ENCODE measurements around the gene LIMCH1.
A peak's percentile ranks its signal among the peaks of the same experiment; 100 is the strongest.
"Not testable (repeated sequence)": the region's sequence is repeated elsewhere in the genome, so short reads cannot be mapped to it uniquely, and the experiment has no call there.

The LIMCH1 gene

DNA sequence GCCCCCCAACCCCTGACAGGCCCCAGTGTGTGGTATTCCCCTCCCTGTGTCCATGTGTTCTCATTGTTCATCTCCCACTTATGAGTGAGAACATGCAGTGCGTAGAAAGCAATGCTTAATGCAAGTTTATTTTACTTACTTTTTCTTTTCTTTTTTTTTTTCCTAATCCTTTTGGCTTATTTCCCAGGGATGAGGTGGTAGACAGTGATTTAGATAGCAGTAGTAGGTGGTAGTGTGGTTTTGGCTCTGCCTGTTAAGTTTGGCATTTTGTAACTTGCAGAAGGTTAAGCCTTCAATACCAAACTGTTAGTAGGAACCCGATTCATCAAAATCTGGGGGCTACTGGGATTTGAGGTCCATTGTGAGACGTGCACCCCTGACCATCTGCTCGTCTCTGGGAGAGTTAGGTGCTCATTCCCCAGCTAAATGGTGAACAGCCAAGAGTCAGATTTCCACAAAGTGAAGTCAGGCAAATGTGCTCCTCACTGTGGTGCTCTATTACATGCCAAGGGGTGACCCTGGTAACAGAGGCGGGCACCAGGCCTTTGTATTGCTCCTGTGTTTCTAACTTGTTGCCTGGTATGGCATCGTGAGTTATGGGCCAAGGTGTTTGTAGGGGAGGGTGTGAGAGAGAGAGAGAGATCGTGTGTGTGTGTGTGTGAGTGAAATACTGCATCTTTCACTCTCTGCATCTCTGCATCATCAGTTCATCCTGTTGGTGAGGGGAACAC is 140.3 kb downstream of the LIMCH1 start:
- DNase-seq (ENCODE audit: low read depth), result peak; percentile 58

DNA sequence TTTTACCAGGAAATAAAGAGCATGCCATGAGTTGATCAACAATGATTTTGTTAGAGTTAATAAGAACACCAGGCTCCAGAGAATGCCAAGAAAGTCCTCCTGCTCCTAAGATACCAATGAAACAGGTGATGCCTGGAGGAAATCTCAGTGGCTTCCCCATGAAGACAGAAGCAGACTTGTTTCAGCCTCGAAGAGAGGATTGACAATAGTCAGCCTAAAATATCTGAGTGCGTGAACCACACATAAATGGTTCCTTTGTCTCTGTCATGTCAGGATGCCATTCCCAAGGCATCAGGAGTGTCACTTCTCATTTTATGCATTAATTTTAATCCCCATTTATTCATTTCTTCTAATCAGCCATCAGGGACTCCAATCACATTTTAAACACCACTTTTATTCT is 141.0 kb downstream of the LIMCH1 start:
- no peak for DNase-seq (ENCODE audit: low read depth)

GRCh38 chr4:41679991-41680390 is 142.0 kb downstream of the LIMCH1 start:
- no peak for DNase-seq (ENCODE audit: low read depth)

DNA sequence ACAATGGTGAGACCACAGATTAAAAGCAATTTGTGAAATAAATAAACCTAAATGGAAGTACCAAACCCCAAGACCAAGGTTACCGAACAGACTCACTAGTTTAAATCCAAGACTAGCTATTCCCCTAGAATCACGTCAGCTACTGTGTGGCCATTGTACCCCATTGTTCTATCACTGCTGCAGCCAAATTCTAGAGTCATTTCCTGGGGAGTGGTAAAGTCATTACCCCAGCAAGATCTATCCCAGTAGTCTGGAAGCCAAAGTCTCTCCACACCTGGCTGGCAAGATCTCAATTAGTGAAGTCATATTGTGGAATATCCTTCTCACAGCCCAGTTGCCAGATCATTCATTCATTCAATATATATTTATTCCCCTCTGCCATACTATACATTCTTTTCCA is 143.1 kb downstream of the LIMCH1 start:
- no peak for DNase-seq (ENCODE audit: low read depth)

- DNase-seq (ENCODE audit: low read depth), result peak; percentile 47
Measured at GRCh38 chr4:41683326-41683725, 145.4 kb downstream of the LIMCH1 start.

- DNase-seq (ENCODE audit: low read depth), result no peak
Measured at GRCh38 chr4:41686893-41687292, 148.9 kb downstream of the LIMCH1 start.

DNA sequence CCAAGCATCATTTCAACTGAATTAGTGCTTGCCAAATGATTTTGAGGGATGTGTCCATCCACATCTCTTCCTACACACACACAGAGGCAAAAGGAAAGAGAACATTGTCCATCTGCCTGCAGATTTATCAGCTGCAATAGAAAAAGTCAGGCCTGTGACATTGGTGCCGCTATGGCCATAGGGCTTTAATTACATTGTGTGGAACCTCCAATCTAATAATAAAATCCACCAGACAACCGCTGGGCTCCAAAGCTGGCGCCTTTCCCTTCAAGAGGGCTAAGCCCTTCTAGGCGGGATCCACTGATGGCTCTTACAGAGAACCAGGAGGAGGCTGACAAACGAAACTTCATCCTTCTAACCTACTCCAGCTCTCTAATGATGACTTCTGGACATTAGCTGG is 150.0 kb downstream of the LIMCH1 start:
- no peak for DNase-seq (ENCODE audit: low read depth)

- peak; percentile 65 for DNase-seq (ENCODE audit: low read depth)
Measured at GRCh38 chr4:41692717-41693345, 154.9 kb downstream of the LIMCH1 start.

DNA sequence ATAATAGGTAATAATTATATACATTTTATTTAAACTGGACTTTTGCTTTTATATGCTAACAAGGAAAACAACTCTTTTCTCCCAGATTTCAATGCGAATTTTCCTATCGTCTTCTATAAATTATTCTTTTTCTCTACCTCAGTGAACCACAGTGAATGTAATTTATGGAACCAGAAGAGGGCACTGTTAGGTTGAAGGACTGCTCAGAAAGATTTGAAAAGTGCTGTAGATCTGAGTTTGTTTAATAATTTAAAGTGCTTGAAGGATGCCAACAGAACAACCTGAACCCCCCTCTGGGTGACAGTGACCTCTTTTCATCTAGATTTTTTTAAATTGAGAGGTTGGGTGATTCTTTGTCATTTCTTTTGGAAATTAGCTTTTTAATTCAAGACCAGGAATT is 155.7 kb downstream of the LIMCH1 start:
- peak; percentile 52 for DNase-seq (ENCODE audit: low read depth)

GRCh38 chr4:41696131-41696530 is 158.2 kb downstream of the LIMCH1 start:
- DNase-seq (ENCODE audit: low read depth), result no peak

DNA sequence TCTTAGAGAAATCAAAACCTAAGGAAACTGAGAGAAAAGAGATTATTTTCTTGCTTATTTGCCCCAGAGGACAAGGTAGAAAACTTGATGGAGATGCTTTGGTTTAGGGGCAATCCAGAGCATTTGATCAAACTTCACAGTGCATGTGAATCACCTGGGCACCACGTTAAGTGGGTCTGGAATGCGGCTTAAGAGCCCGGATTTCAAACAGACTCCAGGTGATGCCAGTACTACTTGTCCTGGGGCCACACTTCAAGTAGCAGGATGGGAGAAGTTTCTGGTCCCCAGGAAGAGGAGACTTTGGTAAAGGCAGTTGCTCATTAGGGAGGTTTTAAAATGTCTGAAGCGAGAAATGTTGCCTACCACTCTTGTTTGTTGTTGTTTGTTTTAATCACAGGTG is 158.8 kb downstream of the LIMCH1 start:
- no peak for DNase-seq (ENCODE audit: low read depth)

DNA sequence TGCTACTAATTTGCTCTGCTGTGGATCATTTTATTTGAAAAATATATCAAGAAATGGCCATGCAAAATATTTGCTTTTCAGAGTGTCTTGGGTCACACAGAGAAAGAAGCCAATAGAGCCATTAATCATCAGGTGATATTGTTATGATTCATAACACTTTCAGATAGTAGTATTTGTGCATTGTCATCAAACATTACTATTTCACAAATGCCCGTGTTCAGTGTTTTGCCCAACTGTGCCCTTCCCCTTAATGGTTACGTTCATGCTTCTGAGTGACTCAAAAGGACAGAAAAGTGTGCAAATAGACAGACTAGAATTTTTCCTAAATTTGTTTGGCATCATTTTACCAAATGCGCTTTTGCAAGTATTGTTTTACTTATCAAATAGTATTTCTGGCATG is 164.0 kb downstream of the LIMCH1 start:
- no peak for DNase-seq (ENCODE audit: low read depth)

- no peak for DNase-seq (ENCODE audit: low read depth)
Measured at GRCh38 chr4:41702770-41703169, 164.8 kb downstream of the LIMCH1 start.

GRCh38 chr4:41703785-41704184 is 165.8 kb downstream of the LIMCH1 start:
- DNase-seq (ENCODE audit: low read depth), result no peak

GRCh38 chr4:41709844-41710481 is 172.0 kb downstream of the LIMCH1 start:
- peak; percentile 83 for DNase-seq (ENCODE audit: low read depth)

DNA sequence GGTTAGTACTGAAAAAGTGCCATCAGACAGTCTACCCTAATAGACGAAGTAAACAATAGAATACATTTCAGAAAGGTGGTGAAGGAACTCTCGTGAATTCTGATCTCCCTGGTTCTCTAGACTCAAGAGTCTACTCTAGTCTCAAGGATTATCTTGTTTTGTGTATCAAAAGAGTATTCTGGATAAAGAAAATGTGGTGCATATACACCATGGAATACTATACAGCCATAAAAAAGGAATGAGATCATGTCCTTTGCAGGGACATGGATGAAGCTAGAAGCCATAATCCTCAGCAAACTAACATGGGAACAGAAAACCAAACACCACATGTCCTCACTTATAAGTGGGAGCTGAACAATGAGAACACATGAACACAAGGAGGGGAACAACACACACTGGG is 173.7 kb downstream of the LIMCH1 start:
- DNase-seq (ENCODE audit: low read depth), result not testable (repeated sequence)

GRCh38 chr4:41712425-41712824 is 174.5 kb downstream of the LIMCH1 start:
- no peak for DNase-seq (ENCODE audit: low read depth)

DNA sequence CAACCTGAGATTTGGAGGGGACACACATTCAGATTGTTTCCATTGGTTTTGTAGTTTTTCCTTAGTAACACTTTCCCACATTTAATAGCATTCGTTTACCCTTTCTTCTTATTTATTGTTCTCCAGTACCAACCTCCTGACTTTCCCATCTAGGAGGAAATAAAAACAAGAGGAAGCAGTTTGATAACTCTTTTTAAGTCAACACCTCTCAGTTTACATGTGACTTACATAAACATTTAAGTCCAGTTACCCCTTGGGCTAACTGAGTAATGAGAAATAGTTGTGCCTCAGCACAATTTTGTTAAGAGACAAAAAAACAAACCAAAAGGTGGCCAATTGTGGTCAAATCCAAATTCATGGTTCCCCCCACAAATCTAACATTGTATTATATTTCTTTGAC is 175.8 kb downstream of the LIMCH1 start:
- no peak for DNase-seq (ENCODE audit: low read depth)

DNA sequence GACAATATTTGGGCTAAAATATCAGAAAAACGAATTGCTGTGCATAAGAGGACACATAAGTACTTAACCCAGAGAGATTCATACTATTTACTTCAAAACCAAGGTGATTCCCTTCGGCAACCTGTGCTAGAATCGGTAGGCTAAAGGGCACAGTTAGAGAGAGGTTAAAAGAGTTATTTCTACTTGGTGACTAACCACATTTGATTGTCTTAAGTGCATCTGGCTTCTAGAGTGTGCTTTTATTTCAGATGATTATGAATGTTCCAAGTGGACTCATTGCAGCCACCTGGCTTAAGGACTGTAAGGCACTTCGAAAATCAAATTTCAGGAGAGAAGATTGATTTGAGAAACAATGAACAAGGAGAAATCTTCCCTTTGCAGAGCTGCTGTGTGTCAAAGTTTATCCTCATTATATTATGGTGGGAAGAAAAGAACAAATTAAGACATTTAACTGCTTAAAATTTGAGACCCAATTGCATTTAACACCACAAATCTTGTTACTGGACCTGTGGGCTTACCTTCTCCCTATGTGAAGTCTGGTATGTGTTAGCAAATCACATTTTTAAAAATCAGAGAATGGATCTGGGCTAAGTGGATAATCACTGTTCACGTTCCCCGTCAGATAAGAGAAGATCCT is 176.5 kb downstream of the LIMCH1 start:
- DNase-seq (ENCODE audit: low read depth), result no peak

GRCh38 chr4:41715155-41715554 is 177.2 kb downstream of the LIMCH1 start:
- DNase-seq (ENCODE audit: low read depth), result no peak

DNA sequence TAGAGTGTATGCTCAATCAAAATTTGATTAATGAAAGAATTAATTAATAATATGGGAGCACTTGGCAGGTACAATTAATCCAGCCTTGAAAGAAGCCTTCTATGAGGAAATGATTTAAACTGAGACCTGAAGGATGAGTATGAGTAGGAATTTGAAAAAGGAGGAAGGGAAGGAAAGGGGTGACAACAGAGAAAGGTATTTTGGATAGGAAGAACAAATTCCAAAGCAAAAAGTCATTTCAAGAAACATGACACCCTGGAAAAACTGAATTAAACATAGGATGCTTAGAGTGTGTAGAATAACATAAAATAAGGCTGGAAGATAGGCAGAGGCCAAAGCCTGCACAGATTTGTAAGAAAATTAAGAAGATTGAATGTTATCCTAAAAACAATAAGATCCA is 180.9 kb downstream of the LIMCH1 start:
- peak; percentile 80 for DNase-seq (ENCODE audit: low read depth)

- DNase-seq (ENCODE audit: low read depth), result peak; percentile 66
Measured at GRCh38 chr4:41719417-41719816, 181.5 kb downstream of the LIMCH1 start.

DNA sequence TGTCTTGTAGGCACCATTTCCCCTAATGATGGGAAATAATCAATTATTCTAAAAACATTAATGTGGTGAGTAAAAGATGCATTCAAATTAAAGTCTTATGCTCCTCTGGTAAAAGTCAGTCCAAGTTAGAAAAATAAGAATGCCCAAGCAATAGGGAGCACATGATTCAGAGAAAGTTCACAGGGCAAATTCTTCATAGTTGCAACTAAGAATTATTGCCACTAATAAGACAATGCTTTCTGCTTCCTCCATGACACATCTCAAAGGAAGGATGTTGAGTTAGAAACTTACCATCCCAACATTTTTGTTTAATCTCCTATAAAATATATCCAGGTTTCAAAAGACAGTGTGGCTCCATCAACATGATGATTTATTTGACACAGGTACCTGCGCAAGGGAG is 184.2 kb downstream of the LIMCH1 start:
- peak; percentile 55 for DNase-seq (ENCODE audit: low read depth)
